ENCODE results near the gene EIF2A. TPM values are rescaled to one million over a fixed set of nuclear protein-coding genes. Genes with fewer than 3 reads are reported as not detected.
"Not testable (repeated sequence)": the region's sequence is repeated elsewhere in the genome, so short reads cannot be mapped to it uniquely, and the experiment has no call there.

EIF2A gene
- total and polyA plus RNA-seq, 2 donors = 91.8 to 117 TPM

DNA sequence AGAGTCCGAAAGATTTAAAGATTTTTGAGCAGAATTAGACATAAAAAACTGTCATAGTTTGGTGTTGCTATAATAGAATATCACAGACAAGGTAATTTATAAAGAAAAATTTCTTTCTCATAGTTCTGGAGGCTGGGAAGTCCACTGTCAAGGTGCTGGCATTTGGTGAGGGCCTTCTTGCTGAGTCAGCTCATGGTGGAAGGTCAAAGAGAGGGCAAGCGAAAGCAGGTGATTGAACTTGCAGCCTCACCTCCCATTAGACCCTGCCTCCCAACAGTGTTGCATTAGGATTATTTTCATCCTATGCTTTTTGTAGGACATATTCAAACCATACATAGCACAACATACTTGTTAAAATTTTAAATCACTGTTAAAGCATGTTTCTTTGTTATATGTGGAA is 66.4 kb downstream of the EIF2A start:
- H3K4me1 ChIP-seq (ENCODE audit: control insufficient read depth in 2 of 2, insufficient read depth in 2 of 2, low read length in 2 of 2) = no peaks in the 10 kb centered on the region
- H3K27me3 ChIP-seq (ENCODE audit: control insufficient read depth in 2 of 2, insufficient read depth in 1 of 2, low read length in 1 of 2) = no peaks in the 10 kb centered on the region
- H3K9me3 ChIP-seq (ENCODE audit: control insufficient read depth in 2 of 2, insufficient read depth in 1 of 2, low read length in 1 of 2) = no peaks in the 10 kb centered on the region
- no peak overlapping the region for H3K4me3 ChIP-seq (ENCODE audit: low read length in 2 of 2)
- peaks cover 8 to 23% of the 10 kb centered on the region in 2 donors for H3K36me3 ChIP-seq (ENCODE audit: control insufficient read depth in 2 of 2, insufficient read depth in 2 of 2, low read length in 1 of 2)
- no peak overlapping the region for H3K27ac ChIP-seq (ENCODE audit: low read depth in 1 of 2, low read length in 1 of 2)
- WGBS = 99% methylated on average over 2 of the region's 2 CpGs
- DNase-seq (ENCODE audit: low read depth in 6 of 9, low spot score in 9 of 9) = no peak

DNA sequence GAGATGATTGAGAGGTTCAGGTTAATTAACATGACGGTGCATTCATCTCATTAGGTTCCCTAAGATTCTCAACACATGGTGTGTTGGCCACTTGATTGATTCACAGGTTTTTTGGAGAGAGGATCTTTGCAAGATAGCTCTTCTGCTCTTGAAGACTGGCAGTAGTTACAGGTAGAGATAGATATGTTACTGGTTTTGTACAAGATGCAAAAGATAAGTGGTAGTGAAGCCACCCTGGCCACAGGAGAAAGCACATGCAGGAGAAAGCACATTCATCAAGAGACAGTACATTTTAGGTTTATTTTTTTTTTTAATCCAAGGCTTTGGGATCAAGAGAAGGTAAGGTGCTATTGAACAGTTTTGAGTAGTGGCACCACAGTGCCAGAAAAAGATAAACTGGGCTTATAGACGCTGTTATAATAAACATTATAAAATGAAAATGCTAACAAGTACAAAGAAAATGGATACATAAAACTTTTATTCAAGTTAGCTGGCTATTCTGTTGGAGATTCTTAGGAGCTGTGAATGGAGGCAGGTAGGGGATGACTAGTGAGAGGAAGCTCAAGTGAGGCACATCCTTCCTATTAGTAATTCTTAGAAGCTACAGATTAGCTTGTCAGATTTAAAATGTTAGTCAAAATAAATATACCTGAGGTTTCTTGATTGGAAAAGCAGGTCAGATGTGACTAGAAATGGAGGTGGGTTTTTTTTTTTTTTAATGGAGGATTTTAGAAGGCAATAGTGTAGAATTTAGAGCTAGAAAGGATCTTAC is 67.3 kb downstream of the EIF2A start:
- peaks cover 8 to 30% of the 10 kb centered on the region in 2 donors for H3K36me3 ChIP-seq (ENCODE audit: control insufficient read depth in 2 of 2, insufficient read depth in 2 of 2, low read length in 1 of 2)
- H3K4me1 ChIP-seq (ENCODE audit: control insufficient read depth in 2 of 2, insufficient read depth in 2 of 2, low read length in 2 of 2) = no peaks in the 10 kb centered on the region
- no peak overlapping the region for H3K27ac ChIP-seq (ENCODE audit: low read depth in 1 of 2, low read length in 1 of 2)

DNA sequence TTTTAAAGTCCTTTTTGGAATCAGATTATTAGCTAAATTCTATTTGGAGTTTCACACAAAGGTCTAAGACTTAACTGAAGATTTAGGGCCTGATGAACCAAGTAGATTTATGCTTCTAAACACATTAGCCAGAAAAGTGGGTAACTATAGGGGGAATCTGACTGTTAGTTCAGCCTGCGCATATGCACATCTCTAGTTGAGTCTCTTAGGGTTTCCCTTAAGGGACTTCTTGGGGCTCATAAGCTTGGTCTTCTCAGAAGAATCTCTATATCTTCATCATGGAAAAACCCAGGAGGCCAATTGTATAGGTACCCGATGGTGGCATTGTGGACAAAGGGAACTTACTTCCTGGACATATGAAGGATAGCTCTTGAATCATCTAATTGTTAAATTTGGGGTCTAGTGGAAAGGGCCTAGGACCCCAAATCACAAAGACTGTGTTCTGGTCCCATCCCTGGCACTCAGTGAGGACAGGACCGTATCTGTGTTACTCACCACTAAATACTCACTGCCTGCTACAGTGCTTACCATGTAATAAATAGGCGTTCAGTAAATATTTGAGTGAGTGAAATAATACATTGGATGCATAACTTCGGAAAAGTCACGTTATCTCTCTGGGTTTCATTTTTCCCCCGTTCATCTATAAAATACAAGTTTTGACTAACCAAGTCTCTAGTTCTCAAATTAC is 73.6 kb downstream of the EIF2A start:
- Histone ChIP-seq H3K27me3 (ENCODE audit: control insufficient read depth in 2 of 2, insufficient read depth in 1 of 2, low read length in 1 of 2) (no peaks in the 10 kb centered on the region), H3K9me3 (ENCODE audit: control insufficient read depth in 2 of 2, insufficient read depth in 1 of 2, low read length in 1 of 2) (no peaks in the 10 kb centered on the region), H3K4me3 (ENCODE audit: low read length in 2 of 2) (no peak overlapping the region), H3K27ac (ENCODE audit: low read depth in 1 of 2, low read length in 1 of 2) (no peak overlapping the region), H3K36me3 (ENCODE audit: control insufficient read depth in 2 of 2, insufficient read depth in 2 of 2, low read length in 1 of 2) (peaks cover under 1 to 14% of the 10 kb centered on the region in 2 donors), H3K4me1 (ENCODE audit: control insufficient read depth in 2 of 2, insufficient read depth in 2 of 2, low read length in 2 of 2) (no peaks in the 10 kb centered on the region)
- WGBS = 96% methylated on average over 7 of the region's 7 CpGs
- no peak for DNase-seq (ENCODE audit: low read depth in 6 of 9, low spot score in 9 of 9)

More for the DNA sequence above, 67.3 kb downstream of the EIF2A start:
- no peaks in the 10 kb centered on the region for H3K27me3 ChIP-seq (ENCODE audit: control insufficient read depth in 2 of 2, insufficient read depth in 1 of 2, low read length in 1 of 2)
- DNase-seq (ENCODE audit: low read depth in 6 of 9, low spot score in 9 of 9) = no peak
- no peak overlapping the region for H3K4me3 ChIP-seq (ENCODE audit: low read length in 2 of 2)
- over 99% methylated on average over 2 of the region's 2 CpGs for whole genome bisulfite sequencing
- H3K9me3 ChIP-seq (ENCODE audit: control insufficient read depth in 2 of 2, insufficient read depth in 1 of 2, low read length in 1 of 2) = no peaks in the 10 kb centered on the region

DNA sequence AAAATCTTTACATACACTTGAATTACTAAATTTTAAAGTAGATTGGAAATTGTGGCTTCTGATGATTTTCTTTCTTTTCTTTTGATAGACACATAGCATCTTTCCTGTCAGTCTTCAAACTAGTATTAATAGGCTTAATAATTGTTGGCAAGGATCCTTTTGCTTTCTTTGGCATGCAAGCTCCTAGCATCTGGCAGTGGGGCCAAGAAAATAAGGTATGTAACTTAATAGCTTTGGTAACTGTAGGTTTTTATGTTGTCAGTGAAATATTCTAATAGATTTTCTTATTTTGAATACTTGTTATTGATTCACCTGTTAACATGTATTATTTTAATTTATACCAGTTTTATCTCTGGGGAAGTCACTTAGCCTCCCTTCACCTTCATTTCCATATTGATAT is 76.4 kb downstream of the EIF2A start:
- H3K27me3 ChIP-seq (ENCODE audit: control insufficient read depth in 2 of 2, insufficient read depth in 1 of 2, low read length in 1 of 2); DNase-seq (ENCODE audit: low read depth in 6 of 9, low spot score in 9 of 9); H3K27ac ChIP-seq (ENCODE audit: low read depth in 1 of 2, low read length in 1 of 2); H3K4me1 ChIP-seq (ENCODE audit: control insufficient read depth in 2 of 2, insufficient read depth in 2 of 2, low read length in 2 of 2); H3K9me3 ChIP-seq (ENCODE audit: control insufficient read depth in 2 of 2, insufficient read depth in 1 of 2, low read length in 1 of 2); H3K4me3 ChIP-seq (ENCODE audit: low read length in 2 of 2): not testable (repeated sequence)
- peaks cover 14 to 37% of the 10 kb centered on the region in 2 donors for H3K36me3 ChIP-seq (ENCODE audit: control insufficient read depth in 2 of 2, insufficient read depth in 2 of 2, low read length in 1 of 2)

DNA sequence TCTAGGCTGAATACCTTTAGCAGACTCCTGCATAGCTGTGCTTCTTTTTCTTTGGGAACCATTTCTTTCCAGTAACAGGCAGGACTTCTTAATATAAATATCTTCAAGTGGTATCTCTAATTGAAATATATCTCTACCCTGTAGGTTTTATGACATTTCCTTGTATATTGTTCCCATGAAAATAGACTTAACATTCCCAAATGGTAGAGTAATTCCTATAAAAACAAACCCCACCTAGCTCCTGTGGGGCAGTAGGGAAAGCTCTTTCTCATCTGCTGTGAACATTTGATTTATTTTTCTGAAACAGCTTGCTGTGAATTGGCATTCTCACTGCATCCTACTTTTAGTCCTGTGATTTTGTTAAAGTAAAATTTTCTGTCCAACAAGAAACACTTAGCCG is 77.4 kb downstream of the EIF2A start:
- Histone ChIP-seq H3K27ac (ENCODE audit: low read depth in 1 of 2, low read length in 1 of 2) (no peak overlapping the region), H3K27me3 (ENCODE audit: control insufficient read depth in 2 of 2, insufficient read depth in 1 of 2, low read length in 1 of 2) (no peaks in the 10 kb centered on the region), H3K36me3 (ENCODE audit: control insufficient read depth in 2 of 2, insufficient read depth in 2 of 2, low read length in 1 of 2) (peaks cover 14 to 34% of the 10 kb centered on the region in 2 donors), H3K4me3 (ENCODE audit: low read length in 2 of 2) (no peak overlapping the region), H3K4me1 (ENCODE audit: control insufficient read depth in 2 of 2, insufficient read depth in 2 of 2, low read length in 2 of 2) (no peaks in the 10 kb centered on the region), H3K9me3 (ENCODE audit: control insufficient read depth in 2 of 2, insufficient read depth in 1 of 2, low read length in 1 of 2) (no peaks in the 10 kb centered on the region)
- no peak for DNase-seq (ENCODE audit: low read depth in 6 of 9, low spot score in 9 of 9)
- WGBS = 97% methylated on average over 1 of the region's 1 CpG

DNA sequence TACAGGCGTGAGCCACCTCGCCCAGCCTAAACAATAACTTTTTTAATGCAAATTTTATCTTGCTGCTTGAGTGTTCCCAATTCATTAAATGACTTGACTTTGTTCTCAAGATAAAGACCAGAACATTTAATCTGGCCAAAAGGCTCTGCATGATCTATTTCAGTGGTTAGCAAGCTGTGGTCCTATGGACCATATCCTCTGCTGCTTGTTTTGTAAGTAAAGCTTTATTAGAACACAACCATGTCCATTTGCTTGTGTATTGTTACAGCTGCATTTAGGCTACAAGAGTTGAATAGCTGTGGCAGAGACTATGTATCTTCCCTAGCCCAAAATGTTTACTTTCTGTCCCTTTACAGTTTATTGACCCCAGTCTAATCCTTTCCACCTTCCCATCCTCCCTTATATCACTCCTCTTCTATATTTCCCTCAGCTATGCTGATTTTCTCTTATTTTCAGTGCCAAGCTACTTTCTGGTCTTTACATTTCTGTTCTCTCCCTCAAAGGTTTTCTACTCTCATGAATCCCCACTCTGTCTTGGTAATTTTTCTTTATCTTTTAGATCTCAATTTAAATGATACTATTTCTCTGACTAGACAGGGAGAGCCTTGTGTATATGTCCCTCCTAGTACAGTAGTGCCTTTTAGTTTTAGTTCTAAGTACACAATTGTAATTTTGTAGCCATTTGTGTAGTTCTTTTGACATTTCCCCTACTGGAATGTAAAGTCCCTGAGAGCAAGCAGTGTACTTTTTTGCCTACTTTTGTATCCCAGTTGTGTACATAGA is 79.8 kb downstream of the EIF2A start:
- Histone ChIP-seq H3K27me3 (ENCODE audit: control insufficient read depth in 2 of 2, insufficient read depth in 1 of 2, low read length in 1 of 2) (no peaks in the 10 kb centered on the region), H3K4me1 (ENCODE audit: control insufficient read depth in 2 of 2, insufficient read depth in 2 of 2, low read length in 2 of 2) (no peaks in the 10 kb centered on the region), H3K4me3 (ENCODE audit: low read length in 2 of 2) (no peak overlapping the region), H3K36me3 (ENCODE audit: control insufficient read depth in 2 of 2, insufficient read depth in 2 of 2, low read length in 1 of 2) (peaks cover 21 to 43% of the 10 kb centered on the region in 2 donors), H3K27ac (ENCODE audit: low read depth in 1 of 2, low read length in 1 of 2) (no peak overlapping the region), H3K9me3 (ENCODE audit: control insufficient read depth in 2 of 2, insufficient read depth in 1 of 2, low read length in 1 of 2) (no peaks in the 10 kb centered on the region)
- WGBS = over 99% methylated on average over 2 of the region's 2 CpGs
- no peak for DNase-seq (ENCODE audit: low read depth in 6 of 9, low spot score in 9 of 9)

DNA sequence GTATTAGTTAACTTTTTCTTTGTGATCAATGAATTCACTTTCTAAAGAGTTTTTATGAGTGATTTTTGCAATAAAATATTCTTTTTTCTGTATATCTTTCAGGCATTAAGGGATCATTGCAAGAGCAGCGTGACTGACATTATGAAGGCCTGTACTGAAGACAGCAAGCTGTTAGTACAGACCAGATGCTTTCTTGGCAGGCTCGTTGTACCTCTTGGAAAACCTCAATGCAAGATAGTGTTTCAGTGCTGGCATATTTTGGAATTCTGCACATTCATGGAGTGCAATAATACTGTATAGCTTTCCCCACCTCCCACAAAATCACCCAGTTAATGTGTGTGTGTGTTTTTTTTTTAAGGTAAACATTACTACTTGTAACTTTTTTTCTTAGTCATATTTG is 81.0 kb downstream of the EIF2A start:
- no peak for DNase-seq (ENCODE audit: low read depth in 6 of 9, low spot score in 9 of 9)
- H3K36me3 ChIP-seq (ENCODE audit: control insufficient read depth in 2 of 2, insufficient read depth in 2 of 2, low read length in 1 of 2) = peaks cover 21 to 48% of the 10 kb centered on the region in 2 donors
- H3K4me3 ChIP-seq (ENCODE audit: low read length in 2 of 2) = no peak overlapping the region
- H3K27ac ChIP-seq (ENCODE audit: low read depth in 1 of 2, low read length in 1 of 2) = no peak overlapping the region
- WGBS = 93% methylated on average over 2 of the region's 2 CpGs
- no peaks in the 10 kb centered on the region for H3K27me3 ChIP-seq (ENCODE audit: control insufficient read depth in 2 of 2, insufficient read depth in 1 of 2, low read length in 1 of 2)
- H3K9me3 ChIP-seq (ENCODE audit: control insufficient read depth in 2 of 2, insufficient read depth in 1 of 2, low read length in 1 of 2) = no peaks in the 10 kb centered on the region
- no peaks in the 10 kb centered on the region for H3K4me1 ChIP-seq (ENCODE audit: control insufficient read depth in 2 of 2, insufficient read depth in 2 of 2, low read length in 2 of 2)

DNA sequence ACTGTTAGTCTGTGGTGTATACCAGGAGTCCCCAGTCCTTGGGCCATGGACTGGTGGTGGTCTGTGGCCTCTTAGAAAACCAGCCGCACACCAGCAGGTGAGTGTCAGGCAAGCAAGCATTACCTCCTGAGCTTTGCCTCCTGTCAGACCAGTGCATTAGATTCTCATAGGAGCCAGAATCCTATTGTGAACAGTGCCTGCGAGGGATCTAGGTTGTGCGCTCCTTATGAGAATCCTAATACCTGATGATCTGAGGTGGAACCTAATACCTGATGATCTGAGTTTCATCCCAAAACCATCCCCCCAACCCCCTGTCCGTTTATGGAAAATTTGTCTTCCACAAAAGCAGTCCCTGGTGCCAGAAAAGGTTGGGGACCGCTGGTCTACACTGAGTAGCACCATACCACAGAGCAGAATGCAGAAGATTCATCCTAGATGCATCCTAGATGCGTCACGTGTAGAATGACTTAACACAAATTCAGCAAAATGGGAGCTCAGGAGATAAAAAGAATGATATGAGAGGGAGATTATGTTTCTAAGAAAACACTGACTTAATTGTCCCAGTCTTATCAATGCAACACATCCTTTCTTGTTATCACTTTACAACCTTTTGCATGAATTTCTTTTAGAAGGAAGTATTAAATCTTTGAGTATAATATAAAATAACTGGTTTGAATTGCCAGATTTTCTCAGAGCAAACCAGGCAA is 85.1 kb downstream of the EIF2A start:
- H3K27me3 ChIP-seq (ENCODE audit: control insufficient read depth in 2 of 2, insufficient read depth in 1 of 2, low read length in 1 of 2) = no peaks in the 10 kb centered on the region
- peaks cover 12 to 15% of the 10 kb centered on the region in 2 donors for H3K4me1 ChIP-seq (ENCODE audit: control insufficient read depth in 2 of 2, insufficient read depth in 2 of 2, low read length in 2 of 2)
- peaks cover 11 to 32% of the 10 kb centered on the region in 2 donors for H3K36me3 ChIP-seq (ENCODE audit: control insufficient read depth in 2 of 2, insufficient read depth in 2 of 2, low read length in 1 of 2)
- no peak overlapping the region for H3K4me3 ChIP-seq (ENCODE audit: low read length in 2 of 2)
- DNase-seq (ENCODE audit: low read depth in 6 of 9, low spot score in 9 of 9) = no peak
- no peaks in the 10 kb centered on the region for H3K9me3 ChIP-seq (ENCODE audit: control insufficient read depth in 2 of 2, insufficient read depth in 1 of 2, low read length in 1 of 2)
- no peak overlapping the region for H3K27ac ChIP-seq (ENCODE audit: low read depth in 1 of 2, low read length in 1 of 2)
- 98% methylated on average over 7 of the region's 7 CpGs for whole genome bisulfite sequencing

Measured in thymus (tissue), 11 donors.